Lung (tissue), 12 donors: Measurements from ENCODE around the gene CLSTN2. TPM values are rescaled to one million over a fixed set of nuclear protein-coding genes. Genes with fewer than 3 reads are reported as not detected.

Source experiments
- ATAC-seq: fragments of 200-7000 bp; cut with Tn5 transposase; one replicate; pipeline ENCODE4 v1.9.1; 2020; ENCODE audit warnings: moderate number of reproducible peaks; ENCODE audit not compliant: insufficient read depth, low FRiP score
- DNase-seq, 3 donors: peaks; one replicate each; pipeline ENCODE4 v3.0.0-alpha.2; 2013 to 2017
- H3K27ac ChIP-seq, 2 donors: one replicate each; pipeline ENCODE4 v1.5.1; 2013; ENCODE audit warnings: mild to moderate bottlenecking in 2 of 2, moderate library complexity in 2 of 2, control low read depth in 1 of 2, inconsistent platforms in 1 of 2, low read depth in 1 of 2, low read length in 1 of 2
- H3K27me3 ChIP-seq, 3 donors: one replicate each; pipeline ENCODE4 v1.5.1; 2013; ENCODE audit warnings: low read length in 2 of 3; ENCODE audit not compliant: control insufficient read depth in 3 of 3, insufficient read depth in 3 of 3
- H3K36me3 ChIP-seq, 4 donors: one replicate each; pipeline ENCODE4 v1.5.1; 2013; ENCODE audit warnings: low read length in 4 of 4, mild to moderate bottlenecking in 1 of 4, moderate library complexity in 1 of 4; ENCODE audit not compliant: control insufficient read depth in 4 of 4, insufficient read depth in 4 of 4
- H3K4me1 ChIP-seq, 5 donors: one replicate each; pipeline ENCODE4 v1.5.1; 2013; ENCODE audit warnings: low read length in 5 of 5, mild to moderate bottlenecking in 2 of 5, moderate library complexity in 1 of 5; ENCODE audit not compliant: control insufficient read depth in 5 of 5, insufficient read depth in 5 of 5
- H3K4me3 ChIP-seq: one replicate; pipeline ENCODE4 v1.5.1; 2013; ENCODE audit warnings: mild to moderate bottlenecking, control low read depth, moderate library complexity
- H3K9ac ChIP-seq, 2 donors: one replicate each; pipeline ENCODE4 v1.5.1; 2013; ENCODE audit warnings: low read length in 2 of 2, control low read depth in 1 of 2; ENCODE audit not compliant: insufficient read depth in 1 of 2
- H3K9me3 ChIP-seq, 4 donors: one replicate each; pipeline ENCODE4 v1.5.1; 2013; ENCODE audit warnings: low read length in 3 of 4, mild to moderate bottlenecking in 1 of 4, moderate library complexity in 1 of 4; ENCODE audit not compliant: control insufficient read depth in 4 of 4, insufficient read depth in 3 of 4
- WGBS, 2 donors: extraction: QIAGEN DNeasy Blood & Tissue Kit; methylation state at CpG; one replicate each; pipeline ENCODE4 v1.1.7; 2013; 5-methylcytosine and 5-hydroxymethylcytosine counted together
- polyA plus RNA-seq, 2 donors: library from polyadenylated mRNA; stranded (reverse); fragments of 200-250 nt; gene quantifications; one replicate each; pipeline ENCODE4 v1.2.1, GENCODE V29; 2013
- total RNA-seq, 2 donors: library from RNA; depleted of rRNA in 1 of 2; stranded (reverse); fragments of >200 nt in 1 of 2; gene quantifications; one replicate each; pipeline ENCODE4 v1.2.1, GENCODE V29; 2014 to 2021
- TF ChIP-seq, protein P1 (sequence below): IDR thresholded peaks from 2 replicates; pipeline ENCODE4 v1.5.1; 2012; ENCODE audit warnings: mild to moderate bottlenecking; ENCODE audit errors: control extremely low read depth, extremely low read depth
- donor health status: control.
- donor health status: control.
- donor health status: Bipolar disorder and iron deficiency.
- donor health status: healthy.
- donor health status: DM: yes; HTN: yes; CAD: no.

The CLSTN2 gene
- total and polyA plus RNA-seq, 4 donors, result 0.07 to 2.4 (median 1.3) TPM

DNA sequence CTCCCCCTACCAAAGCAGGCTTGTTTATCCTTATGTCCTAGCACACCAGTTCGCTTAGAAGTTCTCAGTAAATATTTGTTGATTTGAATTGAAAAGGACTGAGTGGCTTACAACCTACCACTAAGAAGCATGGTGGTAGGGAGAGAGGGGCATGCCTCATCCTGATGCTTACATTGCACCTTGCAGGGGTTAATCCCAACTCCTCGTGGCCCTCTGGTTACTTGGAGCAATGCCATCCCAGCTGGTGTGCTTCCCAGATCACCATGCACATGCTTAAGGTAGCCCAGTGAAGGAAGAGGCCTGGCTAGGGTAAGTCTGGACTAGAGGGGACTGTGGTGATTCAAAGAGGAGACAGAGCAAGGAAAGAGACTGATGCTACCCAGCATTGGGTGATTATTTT, 253.3 kb downstream of the CLSTN2 start:
- peaks cover 0 to 5% (median 0%) of the 10 kb centered on the region in 3 donors for H3K27me3 ChIP-seq
- DNase-seq, result no peak
- WGBS, 2 donors, result 46 to 52% methylated on average over 2 of the region's 2 CpGs
- no peak overlapping the region for H3K27ac ChIP-seq
- no peak overlapping the region for H3K4me3 ChIP-seq
- H3K9ac ChIP-seq, result no peak overlapping the region
- H3K9me3 ChIP-seq, result peaks cover 0 to 2% (median 0%) of the 10 kb centered on the region in 4 donors
- peaks cover 0 to 17% (median 3%) of the 10 kb centered on the region in 5 donors for H3K4me1 ChIP-seq
- no peaks in the 10 kb centered on the region for H3K36me3 ChIP-seq
- ATAC-seq, result no peak
- TF ChIP-seq, protein P1, sequence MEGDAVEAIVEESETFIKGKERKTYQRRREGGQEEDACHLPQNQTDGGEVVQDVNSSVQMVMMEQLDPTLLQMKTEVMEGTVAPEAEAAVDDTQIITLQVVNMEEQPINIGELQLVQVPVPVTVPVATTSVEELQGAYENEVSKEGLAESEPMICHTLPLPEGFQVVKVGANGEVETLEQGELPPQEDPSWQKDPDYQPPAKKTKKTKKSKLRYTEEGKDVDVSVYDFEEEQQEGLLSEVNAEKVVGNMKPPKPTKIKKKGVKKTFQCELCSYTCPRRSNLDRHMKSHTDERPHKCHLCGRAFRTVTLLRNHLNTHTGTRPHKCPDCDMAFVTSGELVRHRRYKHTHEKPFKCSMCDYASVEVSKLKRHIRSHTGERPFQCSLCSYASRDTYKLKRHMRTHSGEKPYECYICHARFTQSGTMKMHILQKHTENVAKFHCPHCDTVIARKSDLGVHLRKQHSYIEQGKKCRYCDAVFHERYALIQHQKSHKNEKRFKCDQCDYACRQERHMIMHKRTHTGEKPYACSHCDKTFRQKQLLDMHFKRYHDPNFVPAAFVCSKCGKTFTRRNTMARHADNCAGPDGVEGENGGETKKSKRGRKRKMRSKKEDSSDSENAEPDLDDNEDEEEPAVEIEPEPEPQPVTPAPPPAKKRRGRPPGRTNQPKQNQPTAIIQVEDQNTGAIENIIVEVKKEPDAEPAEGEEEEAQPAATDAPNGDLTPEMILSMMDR, result no peak

DNA sequence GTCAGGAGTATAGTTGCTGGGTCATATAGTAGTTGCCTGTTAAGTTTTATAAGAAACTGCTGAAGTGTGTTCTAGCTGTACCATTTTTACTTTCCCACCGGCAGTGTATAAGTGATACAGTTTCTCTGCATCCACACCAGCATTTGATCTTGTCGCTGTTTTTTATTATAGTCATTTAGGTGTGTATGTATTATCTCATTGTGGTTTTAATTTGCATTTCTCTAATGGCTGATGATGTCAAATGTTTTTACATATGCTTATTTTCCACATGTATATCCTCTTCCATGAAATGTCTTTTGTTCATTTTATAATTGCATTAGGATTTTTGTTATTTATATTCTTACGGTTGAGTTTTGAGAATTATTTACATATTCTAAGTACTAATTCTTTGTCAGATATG, 254.3 kb downstream of the CLSTN2 start:
- Histone ChIP-seq H3K9ac (no peak overlapping the region), H3K27ac (no peak overlapping the region), H3K4me1 (peaks cover 0 to 17% (median 3%) of the 10 kb centered on the region in 5 donors), H3K4me3 (no peak overlapping the region), H3K27me3 (peaks cover 0 to 5% (median 0%) of the 10 kb centered on the region in 3 donors), H3K9me3 (peaks cover 0 to 2% (median 0%) of the 10 kb centered on the region in 4 donors), H3K36me3 (no peaks in the 10 kb centered on the region)
- 96 to 97% methylated on average over 3 of the region's 3 CpGs for WGBS, 2 donors
- no peak for DNase-seq
- TF ChIP-seq, protein P1, result no peak
- no peak for ATAC-seq

DNA sequence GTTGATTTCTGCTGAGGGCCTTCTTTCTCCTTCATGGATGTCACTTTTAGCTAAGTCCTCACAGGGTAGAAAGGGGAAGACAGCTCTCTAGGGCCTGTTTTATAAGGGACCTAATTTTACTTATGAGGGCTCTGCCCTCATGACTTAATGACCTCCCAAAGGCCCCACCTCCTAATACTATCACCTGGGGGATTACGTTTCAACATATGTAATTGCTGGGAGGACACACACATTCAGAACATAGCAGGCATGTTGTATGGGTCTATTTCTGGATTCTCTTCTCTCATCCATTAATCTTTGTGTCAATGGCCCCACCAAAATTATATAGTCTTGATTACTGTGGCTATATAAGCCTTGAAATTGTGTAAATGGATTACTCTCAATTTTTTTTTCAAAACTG, 255.0 kb downstream of the CLSTN2 start:
- DNase-seq, result no peak
- Histone ChIP-seq H3K9ac (no peak overlapping the region), H3K4me1 (peaks cover 0 to 17% (median 3%) of the 10 kb centered on the region in 5 donors), H3K36me3 (no peaks in the 10 kb centered on the region), H3K4me3 (no peak overlapping the region), H3K27me3 (no peaks in the 10 kb centered on the region), H3K9me3 (peaks cover 0 to 2% (median 0%) of the 10 kb centered on the region in 4 donors), H3K27ac (no peak overlapping the region)
- ATAC-seq, result no peak
- WGBS, 2 donors, result 81 to 87% methylated on average over 1 of the region's 1 CpG
- TF ChIP-seq, protein P1, result no peak

DNA sequence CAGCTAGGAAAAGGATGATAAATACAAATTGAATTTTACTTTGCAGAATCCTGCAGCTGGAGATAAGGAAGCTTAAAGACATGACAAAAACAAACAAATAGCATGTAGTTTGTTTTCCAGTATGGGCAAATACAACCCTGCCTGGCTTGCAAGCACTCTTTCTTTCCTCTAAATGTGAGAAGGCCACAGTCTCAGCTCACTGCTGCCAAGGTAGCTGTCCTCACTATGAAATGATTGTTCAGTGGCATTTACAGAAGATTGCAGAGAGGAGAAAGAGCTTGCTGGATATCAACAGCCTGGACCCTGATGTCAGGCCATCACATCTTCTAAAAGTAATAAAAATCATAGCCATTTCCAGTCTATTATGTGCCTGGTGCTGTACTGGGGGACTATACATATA, 262.0 kb downstream of the CLSTN2 start:
- Histone ChIP-seq H3K36me3 (no peaks in the 10 kb centered on the region), H3K4me1 (no peaks in the 10 kb centered on the region), H3K27ac (no peak overlapping the region), H3K9me3 (peaks cover 0 to 2% (median 0%) of the 10 kb centered on the region in 4 donors), H3K9ac (no peak overlapping the region), H3K4me3 (no peak overlapping the region), H3K27me3 (no peaks in the 10 kb centered on the region)
- DNase-seq (no peak), ATAC-seq (no peak)
- TF ChIP-seq, protein P1, result no peak
